HG02840 (cell line): ENCODE measurements around the gene ADD3.

ENCODE experiments used
- ATAC-seq: cut with Tn5 transposase; IDR thresholded peaks from one replicate; pipeline ENCODE4 v1.9.1; 2021; ENCODE audit warnings: mild to moderate bottlenecking, moderate library complexity, moderate number of reproducible peaks; ENCODE audit not compliant: unreplicated experiment, low FRiP score

The ADD3 gene

GRCh38 chr10:110168601-110169481, 161.1 kb downstream of the ADD3 start:
- no peak for ATAC-seq

- ATAC-seq, result no peak
Observed at GRCh38 chr10:110169586-110169985, 161.8 kb downstream of the ADD3 start.

- ATAC-seq, result no peak
Observed at GRCh38 chr10:110170142-110170971, 162.6 kb downstream of the ADD3 start.

- ATAC-seq, result no peak
Observed at GRCh38 chr10:110171032-110171431, 163.2 kb downstream of the ADD3 start.

GRCh38 chr10:110172155-110172554, 164.4 kb downstream of the ADD3 start:
- ATAC-seq, result no peak

- ATAC-seq, result no peak
Observed at GRCh38 chr10:110174201-110174600, 166.4 kb downstream of the ADD3 start.

- ATAC-seq, result no peak
Observed at GRCh38 chr10:110174816-110175215, 167.0 kb downstream of the ADD3 start.

- ATAC-seq, result no peak
Observed at GRCh38 chr10:110175406-110175805, 167.6 kb downstream of the ADD3 start.

- no peak for ATAC-seq
Observed at GRCh38 chr10:110176141-110177030, 168.6 kb downstream of the ADD3 start.

GRCh38 chr10:110179220-110179619, 171.4 kb downstream of the ADD3 start:
- no peak for ATAC-seq

- ATAC-seq, result no peak
Observed at GRCh38 chr10:110181451-110181850, 173.7 kb downstream of the ADD3 start.

GRCh38 chr10:110181911-110182310, 174.1 kb downstream of the ADD3 start:
- ATAC-seq, result no peak

GRCh38 chr10:110184398-110184797, 176.6 kb downstream of the ADD3 start:
- ATAC-seq, result no peak
